ENCODE data around the gene TBX5.

Gene TBX5

GRCh38 chr12:114430306-114430705 lies 24.4 kb upstream of the TBX5 start:
- FAIRE-seq = no peak

GRCh38 chr12:114425031-114425626 lies 19.2 kb upstream of the TBX5 start:
- no peak for DNase-seq (ENCODE audit: insufficient read length, low spot score)
- no peak for TF ChIP-seq CTCF (IDR thresholded peaks at IDR 0.05; ENCODE audit: insufficient read depth, missing control alignments)

More at GRCh38 chr12:114430306-114430705, 24.4 kb upstream of the TBX5 start:
- no peak for TF ChIP-seq CTCF (IDR thresholded peaks at IDR 0.05; ENCODE audit: insufficient read depth, missing control alignments)
- no peak for DNase-seq (ENCODE audit: insufficient read length, low spot score)

GRCh38 chr12:114420944-114421335 lies 15.0 kb upstream of the TBX5 start:
- DNase-seq (ENCODE audit: insufficient read length, low spot score) (no peak), FAIRE-seq (no peak)
- TF ChIP-seq CTCF (IDR thresholded peaks at IDR 0.05; ENCODE audit: insufficient read depth, missing control alignments) = no peak

More at GRCh38 chr12:114425031-114425626, 19.2 kb upstream of the TBX5 start:
- FAIRE-seq = no peak

- FAIRE-seq (no peak), DNase-seq (ENCODE audit: insufficient read length, low spot score) (no peak)
- TF ChIP-seq CTCF (IDR thresholded peaks at IDR 0.05; ENCODE audit: insufficient read depth, missing control alignments) = no peak
Measured at GRCh38 chr12:114420182-114420943, 14.4 kb upstream of the TBX5 start.

- DNase-seq (ENCODE audit: insufficient read length, low spot score) (no peak), FAIRE-seq (no peak)
- no peak for TF ChIP-seq CTCF (IDR thresholded peaks at IDR 0.05; ENCODE audit: insufficient read depth, missing control alignments)
Measured at GRCh38 chr12:114416028-114416427, 10.1 kb upstream of the TBX5 start.

GRCh38 chr12:114415525-114415868 lies 9.6 kb upstream of the TBX5 start:
- no peak for TF ChIP-seq CTCF (IDR thresholded peaks at IDR 0.05; ENCODE audit: insufficient read depth, missing control alignments)
- FAIRE-seq (no peak), DNase-seq (ENCODE audit: insufficient read length, low spot score) (no peak)

- DNase-seq (ENCODE audit: insufficient read length, low spot score) = no peak
- no peak for FAIRE-seq
- TF ChIP-seq CTCF (IDR thresholded peaks at IDR 0.05; ENCODE audit: insufficient read depth, missing control alignments) = no peak
Measured at GRCh38 chr12:114414866-114415524, 9.1 kb upstream of the TBX5 start.

Measured in D721Med (cell line).